HepG2 (cell line): Measurements from ENCODE around the gene LYPD6. TPM values are rescaled to one million over a fixed set of nuclear protein-coding genes. Genes with fewer than 3 reads are reported as not detected.

Experiments used
- ATAC-seq: fragments of 200-7000 bp; cut with Tn5 transposase; 3 replicates; pipeline ENCODE4 v1.9.1; 2020; ENCODE audit warnings: mild to moderate bottlenecking, moderate library complexity
- BruUV-seq: library from RNA; stranded (reverse); fragments of 400-500 nt; replicated peaks from 2 replicates; lab custom pipeline; 2021; lab: Mats Ljungman, UMichigan
- CTCF ChIA-PET: fragments of 300-600 bp; formaldehyde crosslinking; extraction: SDS; loops from one replicate; lab custom pipeline; 2021; ENCODE audit warnings: low total read pairs, inconsistent platforms, low intra/inter-chr PET ratio; lab: Yijun Ruan, JAX
- POLR2A ChIA-PET: fragments of 350-600 bp; sonication (Branson Sonifier 250); formaldehyde crosslinking; loops from one replicate; lab custom pipeline; 2020; ENCODE audit warnings: antibody characterized with exemption, inconsistent platforms; lab: Yijun Ruan, JAX
- DNase-seq: peaks from one replicate; pipeline ENCODE4 v3.0.0-alpha.2; 2015; ENCODE audit warnings: low spot score
- FAIRE-seq: peaks from 3 replicates; lab custom pipeline; 2011; peaks lifted over from hg19 to GRCh38; lab: Jason Lieb, UNC
- H2AFZ ChIP-seq: one replicate; pipeline ENCODE4 v1.6.1; 2011; ENCODE audit warnings: low read length, inconsistent platforms
- H3K27ac ChIP-seq: fragments of 300-600 bp; 3 replicates; pipeline ENCODE4 v1.8.0; 2011; ENCODE audit warnings: mixed run types, mild to moderate bottlenecking, mixed read lengths, low read length, inconsistent platforms; ENCODE audit not compliant: insufficient read depth; ENCODE audit errors: extremely low read length
- H3K27me3 ChIP-seq, 2 experiments: fragments of 200-600 bp in 1 of 2; 2 replicates in 1 of 2; 3 replicates in 1 of 2; pipeline versions ENCODE4 v1.6.0 to v1.8.0; 2011; ENCODE audit warnings: low read length in 2 of 2, mild to moderate bottlenecking in 2 of 2, moderate library complexity in 2 of 2, inconsistent platforms in 1 of 2; ENCODE audit not compliant: insufficient read depth in 2 of 2, control insufficient read depth in 1 of 2
- H3K36me3 ChIP-seq, 2 experiments: fragments of 200-600 bp in 1 of 2; replicated peaks in 1 of 2; 2 replicates in 1 of 2; 3 replicates in 1 of 2; pipeline versions ENCODE4 v1.5.1 to v1.8.0; 2011; ENCODE audit warnings: low read length in 2 of 2, inconsistent platforms in 1 of 2; ENCODE audit not compliant: insufficient read depth in 2 of 2, control insufficient read depth in 1 of 2
- H3K4me1 ChIP-seq: 2 replicates; pipeline ENCODE4 v1.5.1; 2012; ENCODE audit warnings: low read length, inconsistent platforms; ENCODE audit not compliant: insufficient read depth
- H3K4me2 ChIP-seq: 2 replicates; pipeline ENCODE4 v1.6.0; 2011; ENCODE audit warnings: low read depth, low read length, inconsistent platforms
- H3K4me3 ChIP-seq, 3 experiments: fragments of 200-600 bp in 1 of 3; sonication (generic), shearing (Covaris generic) in 1 of 3; replicated peaks in 1 of 3; 2 replicates each; pipeline ENCODE4 v1.5.1; 2011 to 2016; ENCODE audit warnings: low read length in 3 of 3, inconsistent platforms in 2 of 3, low read depth in 2 of 3, mild to moderate bottlenecking in 2 of 3, control low read depth in 1 of 3, mixed read lengths in 1 of 3; ENCODE audit not compliant: insufficient read depth in 1 of 3
- H3K79me2 ChIP-seq: one replicate; pipeline ENCODE4 v1.6.1; 2011; ENCODE audit warnings: low read length, inconsistent platforms; ENCODE audit not compliant: insufficient read depth
- H3K9ac ChIP-seq: 2 replicates; pipeline ENCODE4 v1.6.0; 2011; ENCODE audit warnings: mild to moderate bottlenecking, low read depth, low read length, inconsistent platforms; ENCODE audit not compliant: insufficient read depth
- H3K9me3 ChIP-seq: 2 replicates; pipeline ENCODE4 v1.5.1; 2012; ENCODE audit warnings: mild to moderate bottlenecking, low read length
- H4K20me1 ChIP-seq: 2 replicates; pipeline ENCODE4 v1.6.0; 2011; ENCODE audit warnings: inconsistent platforms, mild to moderate bottlenecking, low read length, moderate library complexity; ENCODE audit not compliant: insufficient read depth
- AHDC1 ChIP-seq: sonication (generic); formaldehyde crosslinking; IDR thresholded peaks from 2 replicates; pipeline ENCODE4 v1.5.1; 2020; ENCODE audit warnings: mild to moderate bottlenecking, missing genetic modification reagents, borderline replicate concordance
- CCDC6 ChIP-seq: sonication (generic); formaldehyde crosslinking; IDR thresholded peaks from 2 replicates; pipeline ENCODE4 v1.8.1; 2022; ENCODE audit warnings: mild to moderate bottlenecking, missing genetic modification reagents, moderate library complexity
- CREB3 ChIP-seq: sonication (generic); formaldehyde crosslinking; IDR thresholded peaks from 2 replicates; pipeline ENCODE4 v1.5.0; 2020; ENCODE audit warnings: missing genetic modification reagents
- GABPA ChIP-seq, 2 experiments: IDR thresholded peaks; 2 replicates each; pipeline ENCODE4 v1.6.1; 2011 to 2016; ENCODE audit warnings: low read depth in 2 of 2, low read length in 1 of 2, missing biosample characterization in 1 of 2, missing genetic modification characterization in 1 of 2
- HMG20A ChIP-seq: IDR thresholded peaks from 2 replicates; pipeline ENCODE4 v1.6.1; 2016; ENCODE audit warnings: borderline replicate concordance
- HNF1A ChIP-seq, 2 experiments: sonication (generic) in 1 of 2; formaldehyde crosslinking in 1 of 2; IDR thresholded peaks; 2 replicates each; pipeline versions ENCODE4 v1.4.0 to v1.6.1; 2016 to 2020; ENCODE audit warnings: borderline replicate concordance in 1 of 2, low read depth in 1 of 2, mild to moderate bottlenecking in 1 of 2, missing genetic modification reagents in 1 of 2
- NR2F1 ChIP-seq, 2 experiments: fragments of 450-650 bp in 1 of 2; formaldehyde crosslinking in 1 of 2; IDR thresholded peaks; 2 replicates each; pipeline versions ENCODE4 v1.5.0 to v1.6.1; 2016 to 2020; ENCODE audit warnings: mild to moderate bottlenecking in 1 of 2, missing compliant biosample characterization in 1 of 2, missing genetic modification reagents in 1 of 2, moderate library complexity in 1 of 2
- RFX3 ChIP-seq: IDR thresholded peaks from 2 replicates; pipeline ENCODE4 v1.6.1; 2016; ENCODE audit warnings: missing biosample characterization, missing genetic modification reagents
- ZNF780A ChIP-seq: sonication (generic); formaldehyde crosslinking; IDR thresholded peaks from 2 replicates; pipeline ENCODE4 v1.8.0; 2022; ENCODE audit warnings: mild to moderate bottlenecking, missing genetic modification reagents, moderate library complexity
- WGBS: methylation state at CpG from one replicate; pipeline ENCODE4 v1.1.6; 2017; ENCODE audit warnings: low lambda C conversion rate; 5-methylcytosine and 5-hydroxymethylcytosine counted together
- in situ Hi-C: cut with HindIII; loops from 2 replicates; pipeline ENCODE4 v1.10.0; 2017; ENCODE audit warnings: low pct_unique_long_range_greater_than_20kb; ENCODE audit not compliant: extremely low pct_ligation_motif_present
- intact Hi-C: fragments of 100-400 bp; cut with micrococcal nuclease; formaldehyde crosslinking; loops from one replicate; pipeline ENCODE4 v1.10.0; 2022; ENCODE audit not compliant: unreplicated experiment
- polyA plus RNA-seq, 8 experiments: library from polyadenylated mRNA; depleted of rRNA in 3 of 8; stranded (reverse) in 7 of 8; unstranded in 1 of 8; fragments of >200 nt; fragmentation: Illumina TruSeq in 4 of 8; extraction: Trizol in 4 of 8; gene quantifications; 2 replicates each; pipeline versions ENCODE4 v1.2.1 to v1.2.3, GENCODE V29; 2011 to 2016; ENCODE audit warnings: low read depth in 4 of 8, missing spikeins in 1 of 8, mixed read lengths in 1 of 8; ENCODE audit not compliant: insufficient read depth in 1 of 8
- total RNA-seq, 5 experiments: library from RNA; depleted of rRNA; stranded (reverse); fragments of >200 nt; fragmentation: Illumina TruSeq; extraction: Trizol; gene quantifications; 2 replicates each; pipeline ENCODE4 v1.2.3, GENCODE V29; 2016; ENCODE audit warnings: low read depth in 1 of 5

LYPD6 gene
- total and polyA plus RNA-seq, 2 of the 13 experiments (the other 11 are each of a cell fraction or from before 2014, with no cell fraction given), result 0.01 to 0.07 TPM

GRCh38 chr2:149389506-149390167 lies 59.2 kb downstream of the LYPD6 start:
- Histone ChIP-seq H3K4me1 (no peaks in the 10 kb centered on the region), H3K79me2 (no peaks in the 10 kb centered on the region), H3K9me3 (no peaks in the 10 kb centered on the region), H3K4me2 (no peak overlapping the region)
- intact Hi-C loops, result no loop called here
- ChIA-PET POLR2A (no interaction called here), CTCF (no interaction called here)
- no TSS peak for BruUV-seq
- WGBS, result 28% methylated on average over 6 of the region's 6 CpGs
- DNase-seq, result no peak
- TF ChIP-seq HMG20A (CRISPR knock-in tag) (no peak), CREB3 (CRISPR knock-in tag) (no peak), HNF1A (IDR thresholded peaks at IDR 0.05; ENCODE audit: low read depth) (no peak), HNF1A (CRISPR knock-in tag; IDR thresholded peaks at IDR 0.05; ENCODE audit: borderline replicate concordance) (no peak), AHDC1 (CRISPR knock-in tag) (no peak), GABPA (IDR thresholded peaks at IDR 0.05; ENCODE audit: low read depth, low read length) (no peak), GABPA (CRISPR knock-in tag; IDR thresholded peaks at IDR 0.05; ENCODE audit: low read depth) (no peak), CCDC6 (CRISPR knock-in tag) (no peak), ZNF780A (no peak), NR2F1 (CRISPR knock-in tag; IDR thresholded peaks at IDR 0.05) (no peak), RFX3 (CRISPR knock-in tag) (no peak)
- TF ChIP-seq, all 625 proteins: peak for 0
- H3K9ac ChIP-seq, result no peak overlapping the region
- FAIRE-seq (no peak), ATAC-seq (no peak)
- no peaks in the 10 kb centered on the region for H3K36me3 ChIP-seq
- in situ Hi-C loops, result no loop called here
- H2AFZ ChIP-seq, result no peak overlapping the region
- no peak overlapping the region for H3K4me3 ChIP-seq
- H3K27ac ChIP-seq, result no peak overlapping the region
- no peaks in the 10 kb centered on the region for H3K27me3 ChIP-seq
- no peaks in the 10 kb centered on the region for H4K20me1 ChIP-seq
